Neural cell (in vitro differentiated cells): ENCODE results near the gene FHAD1. TPM values are rescaled to one million over a fixed set of nuclear protein-coding genes. Genes with fewer than 3 reads are reported as not detected.

ENCODE experiments used
- H2AFZ ChIP-seq: fragments of 200-600, 300-800 bp; sonication (generic), shearing (Covaris generic); 2 replicates; pipeline ENCODE4 v1.6.0; 2014; ENCODE audit warnings: low read depth, mild to moderate bottlenecking, antibody characterized with exemption, low read length, moderate library complexity
- H3F3A ChIP-seq: fragments of 200-600 bp; shearing (Covaris generic); 2 replicates; pipeline ENCODE4 v1.6.1; 2016; ENCODE audit warnings: mild to moderate bottlenecking, moderate library complexity, mixed read lengths, antibody characterized with exemption, low read length; ENCODE audit not compliant: insufficient read depth, poor library complexity, severe bottlenecking
- H3K27ac ChIP-seq: fragments of 200-600, 300-800 bp; sonication (generic), shearing (Covaris generic); 2 replicates; pipeline ENCODE4 v1.5.1; 2014; ENCODE audit warnings: mild to moderate bottlenecking, low read length, moderate library complexity
- H3K27me3 ChIP-seq: fragments of 300-800, 200-600 bp; sonication (generic), shearing (Covaris generic); 2 replicates; pipeline ENCODE4 v1.6.0; 2014; ENCODE audit warnings: mild to moderate bottlenecking, low read depth, low read length, moderate library complexity; ENCODE audit not compliant: insufficient read depth
- H3K36me3 ChIP-seq: fragments of 300-800, 200-600 bp; sonication (generic), shearing (Covaris generic); 2 replicates; pipeline ENCODE4 v1.5.1; 2014; ENCODE audit warnings: mild to moderate bottlenecking, antibody characterized with exemption, low read length, moderate library complexity; ENCODE audit not compliant: insufficient read depth
- H3K4me2 ChIP-seq: fragments of 300-800, 200-600 bp; sonication (generic), shearing (Covaris generic); 2 replicates; pipeline ENCODE4 v1.6.0; 2014; ENCODE audit warnings: mild to moderate bottlenecking, low read length
- H3K4me3 ChIP-seq: fragments of 300-800, 200-600 bp; sonication (generic), shearing (Covaris generic); 2 replicates; pipeline ENCODE4 v1.5.1; 2014; ENCODE audit warnings: mild to moderate bottlenecking, low read length, moderate library complexity
- H3K79me2 ChIP-seq: fragments of 200-600 bp; shearing (Covaris generic); replicated peaks from 2 replicates; pipeline ENCODE4 v1.6.0; 2014; ENCODE audit warnings: mild to moderate bottlenecking, low read length, moderate library complexity; ENCODE audit not compliant: insufficient read depth
- H3K9ac ChIP-seq: fragments of 300-800, 200-600 bp; sonication (generic), shearing (Covaris generic); 2 replicates; pipeline ENCODE4 v1.6.1; 2016; ENCODE audit warnings: mild to moderate bottlenecking, low read length, mixed read lengths
- H3K9me2 ChIP-seq: fragments of 200-600 bp; shearing (Covaris generic); 2 replicates; pipeline ENCODE4 v1.6.1; 2016; ENCODE audit warnings: mild to moderate bottlenecking, low read length, mixed read lengths; ENCODE audit not compliant: insufficient read depth
- H3K9me3 ChIP-seq: fragments of 200-600, 300-800 bp; sonication (generic), shearing (Covaris generic); 2 replicates; pipeline ENCODE4 v1.6.1; 2016; ENCODE audit warnings: mild to moderate bottlenecking, mixed run types, low read length, moderate library complexity, mixed read lengths
- H4K20me1 ChIP-seq: fragments of 200-600 bp; shearing (Covaris generic); 2 replicates; pipeline ENCODE4 v1.6.1; 2016; ENCODE audit warnings: mild to moderate bottlenecking, mixed run types; ENCODE audit not compliant: insufficient read depth
- EP300 ChIP-seq: fragments of 450-650 bp; conservative IDR thresholded peaks from 2 replicates; pipeline ENCODE4 v1.6.1; 2014; ENCODE audit warnings: antibody characterized with exemption, mild to moderate bottlenecking, moderate library complexity; ENCODE audit not compliant: poor library complexity, severe bottlenecking
- EZH2 ChIP-seq: fragments of 200-600, 300-800 bp; shearing (Covaris generic), sonication (generic); IDR thresholded peaks from 2 replicates; pipeline ENCODE4 v1.6.1; 2014; ENCODE audit warnings: antibody characterized with exemption, low read length, borderline replicate concordance, mild to moderate bottlenecking; ENCODE audit not compliant: insufficient read depth, poor library complexity, severe bottlenecking
- MXI1 ChIP-seq: fragments of 450-650 bp; conservative IDR thresholded peaks from 2 replicates; pipeline ENCODE4 v1.6.1; 2014; ENCODE audit warnings: antibody characterized with exemption, mild to moderate bottlenecking; ENCODE audit not compliant: poor library complexity, severe bottlenecking
- POLR2AphosphoS5 ChIP-seq: IDR thresholded peaks from 2 replicates; pipeline ENCODE4 v1.6.1; 2012
- RAD21 ChIP-seq: fragments of 450-650 bp; conservative IDR thresholded peaks from 2 replicates; pipeline ENCODE4 v1.6.1; 2014; ENCODE audit warnings: antibody characterized with exemption, mild to moderate bottlenecking, moderate library complexity
- SMC3 ChIP-seq: fragments of 450-650 bp; conservative IDR thresholded peaks from 2 replicates; pipeline ENCODE4 v1.6.1; 2014; ENCODE audit warnings: antibody characterized with exemption, mild to moderate bottlenecking, moderate library complexity; ENCODE audit not compliant: poor library complexity
- TAF1 ChIP-seq: IDR thresholded peaks from 2 replicates; pipeline ENCODE4 v1.6.1; 2012; ENCODE audit warnings: low read depth
- polyA plus RNA-seq: library from polyadenylated mRNA; depleted of rRNA; stranded (reverse); fragments of >200 nt; gene quantifications from 2 replicates; pipeline ENCODE4 v1.2.3, GENCODE V29; 2014
- TF ChIP-seq, protein P1 (sequence below): fragments of 450-650 bp; IDR thresholded peaks from 2 replicates; pipeline ENCODE4 v1.5.1; 2014; ENCODE audit warnings: antibody characterized with exemption, mild to moderate bottlenecking, moderate library complexity; ENCODE audit not compliant: poor library complexity, severe bottlenecking
- TF ChIP-seq, protein P2 (sequence below): IDR thresholded peaks from 2 replicates; pipeline ENCODE4 v1.6.1; 2012; ENCODE audit warnings: borderline replicate concordance

Gene FHAD1
- polyA plus RNA-seq, 1 donor from 2014 or later = 0.46 TPM

DNA sequence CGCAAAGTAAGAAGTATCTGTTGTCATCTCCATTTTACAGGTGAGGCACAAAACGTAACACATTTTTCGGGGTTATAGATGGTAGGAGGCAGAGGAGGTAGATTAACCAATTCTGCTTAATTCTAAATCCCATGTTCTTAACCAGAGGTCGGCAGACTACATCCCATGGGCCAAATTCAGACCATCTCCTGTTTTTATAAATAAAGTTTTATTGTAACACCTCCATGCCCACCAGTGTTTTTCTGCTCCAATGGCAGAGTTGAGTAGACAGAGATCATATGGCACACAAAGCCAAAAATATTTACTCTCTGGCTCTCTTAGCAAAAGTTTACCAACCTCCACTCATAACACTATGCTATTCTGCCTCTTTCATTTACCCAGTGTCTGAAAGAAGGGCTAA, 30.9 kb downstream of the FHAD1 start:
- Histone ChIP-seq H3K27ac (no peak overlapping the region), H4K20me1 (no peaks in the 10 kb centered on the region), H3K36me3 (no peaks in the 10 kb centered on the region), H3K9me2 (no peaks in the 10 kb centered on the region), H3K4me3 (no peak overlapping the region), H3K9ac (no peak overlapping the region), H3K27me3 (no peaks in the 10 kb centered on the region), H3K4me2 (no peak overlapping the region), H3K9me3 (no peaks in the 10 kb centered on the region), H3K79me2 (no peaks in the 10 kb centered on the region), H2AFZ (no peak overlapping the region), H3F3A (no peaks in the 10 kb centered on the region)
- TF ChIP-seq TAF1 (no peak), RAD21 (no peak), EZH2 (no peak), EP300 (no peak), POLR2AphosphoS5 (no peak), MXI1 (no peak), SMC3 (no peak)
- TF ChIP-seq, protein P1, sequence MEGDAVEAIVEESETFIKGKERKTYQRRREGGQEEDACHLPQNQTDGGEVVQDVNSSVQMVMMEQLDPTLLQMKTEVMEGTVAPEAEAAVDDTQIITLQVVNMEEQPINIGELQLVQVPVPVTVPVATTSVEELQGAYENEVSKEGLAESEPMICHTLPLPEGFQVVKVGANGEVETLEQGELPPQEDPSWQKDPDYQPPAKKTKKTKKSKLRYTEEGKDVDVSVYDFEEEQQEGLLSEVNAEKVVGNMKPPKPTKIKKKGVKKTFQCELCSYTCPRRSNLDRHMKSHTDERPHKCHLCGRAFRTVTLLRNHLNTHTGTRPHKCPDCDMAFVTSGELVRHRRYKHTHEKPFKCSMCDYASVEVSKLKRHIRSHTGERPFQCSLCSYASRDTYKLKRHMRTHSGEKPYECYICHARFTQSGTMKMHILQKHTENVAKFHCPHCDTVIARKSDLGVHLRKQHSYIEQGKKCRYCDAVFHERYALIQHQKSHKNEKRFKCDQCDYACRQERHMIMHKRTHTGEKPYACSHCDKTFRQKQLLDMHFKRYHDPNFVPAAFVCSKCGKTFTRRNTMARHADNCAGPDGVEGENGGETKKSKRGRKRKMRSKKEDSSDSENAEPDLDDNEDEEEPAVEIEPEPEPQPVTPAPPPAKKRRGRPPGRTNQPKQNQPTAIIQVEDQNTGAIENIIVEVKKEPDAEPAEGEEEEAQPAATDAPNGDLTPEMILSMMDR = no peak
- TF ChIP-seq, protein P2, sequence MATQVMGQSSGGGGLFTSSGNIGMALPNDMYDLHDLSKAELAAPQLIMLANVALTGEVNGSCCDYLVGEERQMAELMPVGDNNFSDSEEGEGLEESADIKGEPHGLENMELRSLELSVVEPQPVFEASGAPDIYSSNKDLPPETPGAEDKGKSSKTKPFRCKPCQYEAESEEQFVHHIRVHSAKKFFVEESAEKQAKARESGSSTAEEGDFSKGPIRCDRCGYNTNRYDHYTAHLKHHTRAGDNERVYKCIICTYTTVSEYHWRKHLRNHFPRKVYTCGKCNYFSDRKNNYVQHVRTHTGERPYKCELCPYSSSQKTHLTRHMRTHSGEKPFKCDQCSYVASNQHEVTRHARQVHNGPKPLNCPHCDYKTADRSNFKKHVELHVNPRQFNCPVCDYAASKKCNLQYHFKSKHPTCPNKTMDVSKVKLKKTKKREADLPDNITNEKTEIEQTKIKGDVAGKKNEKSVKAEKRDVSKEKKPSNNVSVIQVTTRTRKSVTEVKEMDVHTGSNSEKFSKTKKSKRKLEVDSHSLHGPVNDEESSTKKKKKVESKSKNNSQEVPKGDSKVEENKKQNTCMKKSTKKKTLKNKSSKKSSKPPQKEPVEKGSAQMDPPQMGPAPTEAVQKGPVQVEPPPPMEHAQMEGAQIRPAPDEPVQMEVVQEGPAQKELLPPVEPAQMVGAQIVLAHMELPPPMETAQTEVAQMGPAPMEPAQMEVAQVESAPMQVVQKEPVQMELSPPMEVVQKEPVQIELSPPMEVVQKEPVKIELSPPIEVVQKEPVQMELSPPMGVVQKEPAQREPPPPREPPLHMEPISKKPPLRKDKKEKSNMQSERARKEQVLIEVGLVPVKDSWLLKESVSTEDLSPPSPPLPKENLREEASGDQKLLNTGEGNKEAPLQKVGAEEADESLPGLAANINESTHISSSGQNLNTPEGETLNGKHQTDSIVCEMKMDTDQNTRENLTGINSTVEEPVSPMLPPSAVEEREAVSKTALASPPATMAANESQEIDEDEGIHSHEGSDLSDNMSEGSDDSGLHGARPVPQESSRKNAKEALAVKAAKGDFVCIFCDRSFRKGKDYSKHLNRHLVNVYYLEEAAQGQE = no peak

DNA sequence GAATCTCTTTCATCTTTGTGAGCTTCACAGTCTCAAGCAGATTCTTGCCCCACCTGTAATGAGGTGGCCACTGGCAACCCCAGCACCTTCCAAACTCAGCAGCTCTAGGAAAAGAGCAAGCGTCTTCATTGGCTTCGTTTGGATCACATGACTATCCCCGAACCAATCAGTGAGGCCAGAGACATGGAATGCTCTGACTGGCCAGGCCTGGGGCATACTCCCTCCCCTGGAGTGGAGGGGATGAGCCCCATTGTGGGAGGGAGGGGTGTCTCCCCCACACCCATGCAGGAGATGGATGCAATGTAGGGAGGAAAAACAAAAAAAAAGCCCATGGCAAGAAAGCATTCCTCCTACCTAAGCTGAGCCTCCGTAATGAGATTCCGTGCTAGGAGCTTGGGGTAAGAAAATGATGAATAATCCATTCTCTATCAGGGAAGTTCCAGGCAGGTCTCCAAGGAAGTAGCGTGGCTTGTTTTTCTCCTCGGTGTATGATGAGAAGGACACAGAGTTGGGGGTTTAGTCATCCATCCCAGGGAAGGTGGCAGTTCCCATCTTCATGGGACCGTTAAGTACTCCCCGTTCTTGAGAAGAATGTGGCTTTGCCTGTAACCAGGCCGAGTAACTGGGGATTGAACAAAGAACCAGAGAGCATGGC, 32.7 kb downstream of the FHAD1 start:
- Histone ChIP-seq H4K20me1 (no peaks in the 10 kb centered on the region), H3K4me3 (no peak overlapping the region), H3K27me3 (no peaks in the 10 kb centered on the region), H2AFZ (no peak overlapping the region), H3K9me2 (no peaks in the 10 kb centered on the region), H3K27ac (no peak overlapping the region), H3K9me3 (no peaks in the 10 kb centered on the region), H3F3A (no peaks in the 10 kb centered on the region), H3K79me2 (no peaks in the 10 kb centered on the region), H3K36me3 (no peaks in the 10 kb centered on the region), H3K4me2 (no peak overlapping the region), H3K9ac (no peak overlapping the region)
- no peak for TF ChIP-seq EP300
- TF ChIP-seq, protein P1 = no peak
